Activated effector memory CD4-positive, alpha-beta T cell treated with Interleukin-2 at 50 U/mL for 16 hours (primary cell): ENCODE results near the gene IGFBP6.
A peak's percentile ranks its signal among the peaks of the same experiment; 100 is the strongest.

ENCODE experiments used
- DNase-seq: peaks from one replicate; pipeline ENCODE4 v3.0.0-alpha.2; 2020

IGFBP6 gene

GRCh38 chr12:53060064-53060720 lies 37.3 kb upstream of the IGFBP6 start:
- no peak for DNase-seq

GRCh38 chr12:53060721-53061276 lies 36.7 kb upstream of the IGFBP6 start:
- no peak for DNase-seq

GRCh38 chr12:53061404-53062010 lies 36.0 kb upstream of the IGFBP6 start:
- DNase-seq: no peak

- DNase-seq: no peak
Measured at GRCh38 chr12:53062011-53062961, 35.2 kb upstream of the IGFBP6 start.

GRCh38 chr12:53062977-53063707 lies 34.3 kb upstream of the IGFBP6 start:
- DNase-seq: no peak

GRCh38 chr12:53063708-53064612 lies 33.5 kb upstream of the IGFBP6 start:
- DNase-seq: no peak

- DNase-seq: no peak
Measured at GRCh38 chr12:53064613-53065436, 32.6 kb upstream of the IGFBP6 start.

GRCh38 chr12:53065470-53065869 lies 32.0 kb upstream of the IGFBP6 start:
- no peak for DNase-seq

- peak; percentile 46 for DNase-seq
Measured at GRCh38 chr12:53065975-53066931, 31.2 kb upstream of the IGFBP6 start.

- no peak for DNase-seq
Measured at GRCh38 chr12:53067074-53067992, 30.1 kb upstream of the IGFBP6 start.

GRCh38 chr12:53067993-53068770 lies 29.3 kb upstream of the IGFBP6 start:
- DNase-seq: no peak

GRCh38 chr12:53068811-53069585 lies 28.5 kb upstream of the IGFBP6 start:
- DNase-seq: no peak

- DNase-seq: no peak
Measured at GRCh38 chr12:53069621-53070410, 27.7 kb upstream of the IGFBP6 start.

- DNase-seq: no peak
Measured at GRCh38 chr12:53070877-53071492, 26.5 kb upstream of the IGFBP6 start.
